IPS-NIHi11 (cell line): ENCODE results near the gene C12orf76.
"Not testable (repeated sequence)": the region's sequence is repeated elsewhere in the genome, so short reads cannot be mapped to it uniquely, and the experiment has no call there.

ENCODE experiments used
- DNase-seq: peaks from one replicate; pipeline ENCODE4 v3.0.0; 2012; ENCODE audit warnings: mixed read lengths, low spot score

C12orf76 gene

DNA sequence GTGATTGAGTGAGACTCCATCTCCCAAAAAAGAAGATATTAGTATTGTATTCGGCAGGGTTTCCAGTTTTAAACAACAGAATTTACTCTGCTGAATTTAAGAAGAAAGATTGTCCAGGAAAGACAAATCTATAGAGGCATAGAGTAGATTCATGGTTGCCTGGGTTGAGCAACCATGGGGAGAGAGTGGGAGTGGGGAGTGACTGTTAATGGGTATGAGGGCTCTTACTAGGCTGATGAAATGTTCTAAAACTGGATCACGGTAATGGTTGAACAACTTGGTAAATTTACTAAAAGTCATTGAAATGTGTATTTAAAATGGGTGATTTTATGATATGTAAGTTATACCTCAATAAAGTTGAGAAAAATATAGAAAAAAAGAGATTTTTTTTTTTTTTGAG, 13.9 kb upstream of the C12orf76 start:
- DNase-seq, result no peak

DNA sequence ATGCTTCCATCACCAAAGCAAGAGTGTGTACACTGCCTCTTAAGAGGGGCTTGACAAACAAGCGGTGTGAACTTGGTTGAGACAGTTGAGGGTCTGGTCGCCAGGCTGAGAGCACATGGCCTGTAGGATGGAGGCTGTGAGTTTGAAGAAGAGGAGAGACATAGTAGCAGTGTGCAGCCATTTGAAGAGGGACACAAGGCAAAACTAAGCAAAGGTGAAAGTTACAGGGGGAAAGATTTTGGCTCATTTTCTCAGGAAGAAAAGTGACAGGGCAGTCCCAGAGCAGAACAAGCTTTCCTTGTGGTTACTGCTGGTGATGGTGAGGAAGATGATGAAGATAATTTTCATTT, 11.3 kb upstream of the C12orf76 start:
- DNase-seq, result no peak

DNA sequence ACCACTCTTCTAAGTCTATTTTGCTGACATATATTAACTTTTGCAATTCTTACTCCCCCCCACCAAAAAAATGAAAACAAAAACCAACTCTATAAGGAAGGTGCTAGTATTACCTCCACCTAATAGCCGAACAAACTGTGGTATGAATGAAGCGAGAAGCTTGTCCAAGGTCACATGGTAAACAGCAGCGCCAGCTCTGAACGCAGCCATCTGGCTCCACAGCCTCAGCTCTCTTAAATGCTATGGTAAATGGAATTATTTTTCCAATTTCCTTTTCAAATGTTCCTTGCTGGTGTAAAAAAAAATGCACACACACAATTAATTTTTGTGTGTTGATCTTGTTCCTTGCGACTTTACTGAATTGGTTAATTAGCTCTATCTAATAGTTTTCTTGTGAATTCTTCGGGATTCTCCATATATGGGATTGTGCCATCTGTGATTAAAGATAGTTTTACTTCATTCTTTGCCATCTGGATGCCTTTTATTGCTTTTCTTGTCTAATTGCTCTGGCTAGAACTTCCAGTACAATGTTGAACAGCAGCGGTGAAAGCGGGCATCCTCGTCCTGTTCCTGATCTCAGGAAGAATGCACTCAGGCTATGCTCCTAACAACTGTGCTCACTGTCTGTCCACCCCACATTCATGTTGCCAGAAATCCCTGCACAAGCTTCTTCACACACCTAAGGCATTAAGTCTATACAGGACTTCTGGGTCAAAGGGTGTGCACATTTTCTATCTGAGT, 10.7 kb upstream of the C12orf76 start:
- DNase-seq, result no peak

DNA sequence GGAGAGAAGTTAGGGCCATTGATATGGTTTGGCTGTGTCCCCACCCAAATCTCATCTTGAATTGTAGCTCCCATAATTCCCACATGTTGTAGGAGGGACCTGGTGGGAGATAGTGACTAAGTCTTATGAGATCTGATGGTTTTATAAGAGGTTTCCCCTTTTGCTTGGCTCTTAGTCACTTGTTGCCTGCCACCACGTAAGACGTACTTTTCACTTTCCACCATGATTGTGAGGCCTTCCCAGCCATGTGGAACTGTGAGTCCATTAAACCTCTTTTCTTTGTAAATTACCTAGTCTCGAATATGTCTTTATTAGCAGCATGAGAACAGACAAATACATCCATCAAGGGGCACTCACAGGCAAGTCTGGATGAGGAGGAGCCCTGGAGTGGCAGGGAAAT, 8.3 kb upstream of the C12orf76 start:
- DNase-seq, result not testable (repeated sequence)

DNA sequence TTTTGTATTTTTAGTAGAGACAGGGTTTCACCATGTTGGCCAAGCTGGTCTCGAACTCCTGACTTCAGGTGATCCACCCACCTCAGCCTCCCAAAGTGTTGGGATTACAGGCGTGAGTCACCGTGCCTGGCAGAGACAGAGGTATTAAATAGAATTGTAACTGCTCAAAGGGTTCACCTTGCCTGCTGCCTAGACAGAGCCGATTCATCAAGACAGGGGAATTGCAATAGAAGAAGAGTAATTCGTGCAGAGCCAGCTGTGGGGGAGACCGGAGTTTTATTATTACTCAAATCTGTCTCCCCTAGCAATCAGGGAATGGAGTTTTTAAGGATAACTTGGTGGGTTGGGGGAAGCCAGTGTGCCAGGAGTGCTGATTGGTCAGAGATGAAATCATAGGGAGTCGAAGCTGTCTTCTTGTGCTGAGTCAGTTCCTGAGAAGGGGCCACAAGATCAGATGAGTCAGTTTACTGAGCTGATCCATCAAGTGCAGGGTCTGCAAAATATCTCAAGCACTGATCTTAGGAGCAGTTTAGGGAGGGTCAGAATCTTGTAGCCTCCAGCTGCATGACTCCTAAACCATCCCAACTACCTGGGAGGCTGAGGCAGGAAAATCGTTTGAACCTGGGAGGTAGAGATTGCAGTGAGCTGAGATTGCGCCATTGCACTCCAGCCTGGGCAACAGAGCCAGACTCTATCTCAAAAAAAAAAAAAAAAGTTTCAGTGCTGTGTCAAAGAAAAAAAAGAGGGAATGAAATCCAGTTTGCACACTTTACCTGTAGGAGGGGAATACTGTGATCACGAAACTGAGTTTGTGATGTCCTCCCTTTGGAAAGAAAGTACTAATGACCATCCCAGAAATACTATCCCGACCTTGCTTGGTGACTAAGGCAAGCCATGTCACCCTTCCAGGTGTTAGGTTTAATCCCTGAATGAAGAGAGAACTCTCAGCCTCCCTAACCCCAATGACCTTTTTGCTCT, 7.3 kb upstream of the C12orf76 start:
- not testable (repeated sequence) for DNase-seq

DNA sequence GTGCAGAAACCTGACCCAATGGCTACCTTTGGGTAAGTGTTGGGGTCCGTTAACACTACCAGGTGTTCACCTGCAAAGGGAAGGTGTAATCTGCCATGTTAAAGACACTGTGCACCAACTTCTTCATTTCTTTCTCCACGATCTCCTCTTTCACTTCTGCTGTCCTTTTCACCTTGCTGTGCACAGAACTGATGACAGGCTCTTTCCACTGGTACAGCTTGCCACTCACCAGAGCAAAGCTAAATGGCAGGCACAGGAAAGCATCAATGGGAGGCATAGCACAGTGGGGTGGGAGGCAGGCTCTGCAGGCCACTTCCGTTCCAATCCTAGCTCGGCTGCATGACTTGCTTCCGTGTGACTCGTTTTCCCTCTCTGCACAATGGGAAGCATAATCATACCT, 2.6 kb upstream of the C12orf76 start:
- DNase-seq, result no peak

DNA sequence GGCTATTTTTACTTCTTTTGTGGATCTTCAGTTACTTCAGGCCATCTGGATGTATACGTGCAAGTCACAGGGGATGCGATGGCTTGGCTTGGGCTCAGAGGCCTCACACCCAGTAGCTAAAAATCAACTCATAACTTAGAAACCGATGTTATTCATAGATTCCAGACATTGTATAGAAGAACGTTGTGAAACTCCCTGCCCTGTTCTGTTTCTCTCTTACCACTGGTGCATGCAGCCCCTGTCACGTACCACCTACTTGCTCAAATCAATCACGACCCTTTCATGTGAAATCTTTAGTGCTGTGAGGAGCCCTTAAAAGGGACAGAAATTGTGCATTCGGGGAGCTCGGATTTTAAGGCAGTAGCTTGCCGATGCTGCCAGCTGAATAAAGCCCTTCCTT, 1.3 kb upstream of the C12orf76 start:
- DNase-seq, result not testable (repeated sequence)

DNA sequence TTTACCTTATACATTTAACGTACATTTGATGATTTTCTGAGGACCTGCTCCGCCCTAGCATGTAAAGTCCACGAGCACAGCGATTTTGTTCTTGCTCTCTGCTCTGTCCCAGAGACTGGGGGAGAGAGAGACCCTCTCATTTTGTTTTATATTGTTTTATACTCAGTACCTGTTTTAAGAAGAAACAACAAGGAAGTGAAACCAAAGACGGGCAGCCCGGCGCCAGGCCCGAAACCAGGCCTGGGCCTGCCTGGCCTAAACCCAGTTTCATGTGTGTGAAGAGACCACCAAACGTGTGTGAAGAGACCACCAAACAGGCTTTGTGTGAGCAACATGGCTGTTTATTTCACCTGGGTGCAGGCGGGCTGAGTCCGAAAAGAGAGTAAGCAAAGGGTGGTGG, 712 bp upstream of the C12orf76 start:
- not testable (repeated sequence) for DNase-seq

DNA sequence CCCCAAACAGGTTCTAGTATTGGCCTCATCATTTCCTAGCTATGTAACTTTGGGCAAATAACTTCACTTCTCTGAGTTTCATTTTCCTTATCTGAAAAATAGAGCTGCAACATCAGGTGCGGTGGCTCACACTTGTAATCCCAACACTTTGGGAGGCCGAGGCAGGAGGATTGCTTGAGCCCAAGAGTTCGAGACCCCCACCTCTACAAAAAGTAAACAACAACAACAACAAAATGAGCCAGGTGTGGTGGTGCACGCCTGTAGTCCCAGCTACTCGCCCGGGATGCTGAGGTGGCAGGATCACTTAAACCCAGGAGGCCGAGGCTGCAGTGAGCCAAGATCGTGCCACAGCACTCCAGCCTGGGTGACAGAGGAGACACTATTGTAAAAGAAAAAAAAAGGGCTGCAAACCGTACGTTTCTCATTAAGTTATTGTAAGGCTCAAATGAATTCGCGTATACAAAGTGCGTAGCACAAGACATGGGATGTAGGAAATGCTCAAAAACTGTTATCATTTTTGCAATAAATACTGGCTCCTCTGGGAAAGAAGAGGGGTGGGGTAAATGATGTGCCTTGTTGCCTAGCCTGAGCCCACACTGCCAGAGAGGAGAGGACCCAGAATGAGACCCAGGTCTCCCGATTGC, 903 bp downstream of the C12orf76 start:
- DNase-seq, result no peak

DNA sequence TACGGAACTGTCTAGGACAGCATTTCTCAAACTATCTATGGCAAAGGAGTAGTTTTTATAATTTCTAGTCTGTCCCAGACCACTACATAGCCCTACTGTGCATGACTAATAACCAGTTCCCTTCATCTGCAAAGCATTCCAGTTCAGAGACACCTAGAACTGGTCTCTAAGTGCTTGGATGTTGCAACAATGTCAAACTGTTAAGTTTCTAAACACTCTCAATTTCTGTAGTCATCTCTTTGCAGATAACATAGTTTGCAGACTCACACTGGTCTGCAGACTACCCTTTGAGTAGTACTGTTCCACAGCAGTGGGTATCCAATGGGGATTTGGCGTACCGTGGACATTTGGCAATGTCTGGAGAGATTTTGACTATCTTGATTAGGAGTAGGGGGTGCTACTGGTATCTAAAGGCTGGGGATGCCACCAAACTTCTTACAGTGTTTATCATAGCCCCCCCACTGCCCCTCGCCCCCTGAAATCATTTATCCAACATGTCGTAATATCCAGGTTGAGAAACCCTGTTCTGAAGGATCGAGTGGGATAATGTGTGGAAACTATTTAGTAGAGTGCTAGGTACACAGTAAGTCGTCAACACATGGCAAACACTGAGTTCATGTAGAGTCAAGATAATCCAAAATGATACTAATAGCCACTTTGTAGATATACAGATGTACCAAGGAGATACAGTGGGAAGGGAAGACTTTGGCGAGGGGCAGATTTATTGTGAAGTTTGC, 1.7 kb downstream of the C12orf76 start:
- DNase-seq, result no peak

DNA sequence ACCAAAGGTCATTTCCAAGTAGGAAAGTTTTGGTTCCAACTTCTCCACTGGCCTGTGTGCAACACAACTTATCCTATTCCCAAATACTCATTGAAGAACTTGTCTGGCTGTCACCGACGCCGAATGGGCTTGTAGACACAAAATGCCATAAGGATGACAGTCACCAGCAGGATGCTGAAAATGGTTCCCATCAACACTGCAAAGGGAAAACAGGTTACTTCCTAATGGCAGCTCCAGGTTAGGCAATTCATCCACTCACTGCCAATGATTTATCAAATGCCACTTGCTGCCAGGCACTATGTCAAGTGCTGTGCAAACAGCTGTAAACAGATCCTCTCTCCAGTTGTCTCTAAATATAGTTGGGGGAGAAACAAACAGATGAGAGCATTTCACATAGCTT, 6.1 kb downstream of the C12orf76 start:
- no peak for DNase-seq

DNA sequence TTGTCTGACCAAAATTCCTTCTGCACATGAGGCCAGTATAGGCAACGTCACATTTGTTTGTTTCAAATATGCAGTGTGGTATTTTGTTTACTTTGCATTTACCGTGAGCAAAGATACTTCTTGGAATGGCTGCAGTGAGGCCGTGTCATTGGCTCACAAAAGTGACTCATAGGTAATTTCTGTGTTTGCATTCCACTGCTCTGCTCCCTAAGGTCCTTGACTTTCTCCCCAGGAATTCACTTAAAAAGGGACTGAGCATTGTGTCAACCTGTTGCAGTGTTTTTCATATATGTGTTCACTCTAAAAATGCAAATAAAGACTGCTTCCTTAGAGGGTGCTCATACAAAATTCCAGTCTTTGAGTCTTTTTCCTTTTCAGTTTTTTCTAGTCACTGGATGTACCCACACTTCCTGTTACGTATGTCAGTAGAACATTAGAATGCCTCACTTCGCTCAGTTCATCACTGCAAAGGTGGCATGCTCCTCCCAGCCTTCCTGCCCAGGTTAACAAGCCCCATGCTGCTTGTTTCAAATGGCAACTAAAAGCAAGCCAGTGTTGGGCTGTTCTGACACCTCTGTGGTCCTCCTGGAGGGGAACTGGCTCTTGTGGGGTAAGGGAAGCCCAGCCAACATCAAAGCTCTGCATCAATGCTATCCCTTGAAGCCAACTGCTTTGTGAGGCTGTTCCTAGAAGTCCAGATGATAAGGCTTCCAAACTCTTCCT, 9.1 kb downstream of the C12orf76 start:
- DNase-seq, result peak; percentile 29

DNA sequence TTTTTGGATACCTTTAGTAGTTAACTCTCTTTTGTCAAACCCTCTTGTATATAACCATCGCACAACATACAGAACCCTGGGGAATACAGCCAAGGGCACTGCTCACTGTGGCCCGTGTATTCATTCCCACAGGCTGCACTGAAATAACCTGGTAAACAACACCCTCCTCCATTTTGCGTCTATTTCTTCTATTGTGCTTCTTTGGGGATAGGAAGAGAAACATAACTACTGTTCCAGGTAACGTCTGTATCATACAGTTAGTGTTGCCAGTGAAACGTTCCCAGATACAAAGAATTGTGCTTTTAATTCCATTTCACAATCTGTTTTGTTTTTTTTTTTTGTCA, 9.6 kb downstream of the C12orf76 start:
- no peak for DNase-seq

DNA sequence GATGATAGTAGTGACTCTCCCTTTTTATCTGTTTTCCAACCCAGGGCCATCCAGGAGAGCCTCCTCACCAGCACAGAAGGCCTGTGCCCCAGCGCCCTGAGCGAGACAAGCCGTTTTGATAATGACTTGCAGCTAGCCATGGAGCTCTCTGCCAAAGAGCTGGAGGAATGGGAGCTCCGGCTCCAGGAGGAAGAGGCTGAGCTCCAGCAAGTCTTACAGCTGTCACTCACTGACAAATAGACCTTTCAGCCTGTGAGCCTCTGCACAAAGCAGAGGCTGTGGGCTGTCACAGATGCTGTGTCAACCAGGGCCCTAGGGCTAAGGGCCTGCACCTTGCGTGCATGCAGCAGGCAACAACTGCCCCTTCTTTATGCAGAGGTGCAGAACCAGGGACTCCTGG, 11.0 kb downstream of the C12orf76 start:
- no peak for DNase-seq

DNA sequence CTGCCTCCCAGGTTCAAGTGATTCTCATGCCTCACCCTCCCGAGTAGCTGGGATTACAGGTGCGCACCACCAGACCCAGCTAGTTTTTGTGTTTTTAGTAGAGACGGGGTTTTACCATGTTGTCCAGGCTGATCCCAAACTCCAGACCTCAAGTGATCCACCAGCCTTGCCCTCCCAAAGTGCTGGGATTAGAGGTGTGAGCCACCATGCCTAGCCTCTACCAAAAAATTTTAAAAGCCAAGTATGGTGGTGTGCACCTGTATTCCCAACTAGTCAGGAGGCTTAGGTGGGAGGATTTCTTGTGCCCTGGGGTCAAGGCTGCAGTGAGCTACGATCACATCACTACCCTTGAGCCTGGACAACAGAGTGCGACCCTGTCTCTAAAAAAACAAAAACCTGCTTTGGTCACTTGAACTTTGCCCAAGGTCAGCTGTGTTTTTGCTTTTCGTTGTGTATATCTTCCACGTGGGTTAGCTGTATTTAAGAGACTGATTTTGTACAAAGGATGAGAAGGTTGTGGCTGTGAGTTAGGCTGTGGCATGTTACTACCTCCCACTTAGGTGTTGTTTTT, 12.7 kb downstream of the C12orf76 start:
- DNase-seq, result no peak

DNA sequence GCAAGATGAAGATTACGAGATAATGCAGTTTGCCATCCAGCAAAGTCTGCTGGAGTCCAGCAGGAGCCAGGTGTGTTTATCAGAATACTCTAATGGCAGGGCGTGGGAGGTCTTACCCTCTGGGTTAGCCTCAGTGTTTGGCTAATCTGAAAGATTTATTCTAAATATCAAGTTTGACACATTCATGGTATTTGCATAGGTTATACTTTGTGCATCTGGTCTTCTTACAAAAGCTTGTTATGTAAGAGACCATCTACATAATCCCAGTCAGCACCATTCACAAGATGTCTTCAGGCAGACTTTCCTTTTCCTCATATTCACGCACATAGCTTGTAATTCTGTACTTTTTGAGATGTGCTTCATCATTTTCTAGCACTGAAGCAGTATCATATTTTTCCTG, 14.4 kb downstream of the C12orf76 start:
- no peak for DNase-seq

DNA sequence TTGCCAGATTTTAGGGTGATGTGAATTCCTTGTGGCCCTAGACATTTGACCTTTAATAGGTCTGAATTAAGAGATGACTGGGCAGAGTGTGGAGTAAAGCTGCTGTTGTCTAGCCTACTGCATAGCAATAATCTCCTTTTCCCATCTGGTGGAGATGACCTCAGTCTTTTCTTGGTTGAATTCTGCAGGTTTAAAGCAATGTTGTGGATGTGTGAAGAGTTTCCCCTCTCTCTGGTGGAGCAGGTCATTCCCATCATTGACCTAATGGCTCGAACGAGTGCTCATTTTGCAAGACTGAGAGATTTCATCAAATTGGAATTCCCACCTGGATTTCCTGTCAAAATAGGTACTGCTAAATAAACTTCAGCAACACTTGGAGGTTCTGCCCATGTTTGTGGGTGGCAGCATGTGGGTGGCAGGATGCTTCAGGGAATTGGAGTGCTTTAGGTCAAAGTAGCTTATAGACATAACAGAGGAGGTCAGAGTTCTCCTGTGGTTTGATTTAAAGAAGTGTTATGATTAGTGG, 19.0 kb downstream of the C12orf76 start:
- no peak for DNase-seq

DNA sequence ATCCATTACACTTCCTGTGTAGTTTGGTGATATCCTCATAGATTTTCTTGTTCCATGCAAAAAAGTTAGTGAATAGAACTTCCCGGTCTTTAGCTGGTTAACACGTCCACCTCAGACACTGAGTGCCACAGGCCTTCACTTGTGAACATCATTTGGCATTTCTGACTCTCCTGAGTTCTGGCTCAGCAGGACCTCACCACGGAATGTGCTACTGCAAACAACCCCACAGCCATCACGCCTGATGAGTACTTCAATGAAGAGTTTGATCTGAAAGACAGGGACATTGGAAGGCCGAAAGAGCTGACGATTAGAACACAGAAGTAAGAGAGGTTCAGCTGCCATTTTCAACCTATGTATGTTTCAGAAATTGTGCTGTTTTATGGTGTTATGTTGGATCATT, 20.0 kb downstream of the C12orf76 start:
- no peak for DNase-seq

DNA sequence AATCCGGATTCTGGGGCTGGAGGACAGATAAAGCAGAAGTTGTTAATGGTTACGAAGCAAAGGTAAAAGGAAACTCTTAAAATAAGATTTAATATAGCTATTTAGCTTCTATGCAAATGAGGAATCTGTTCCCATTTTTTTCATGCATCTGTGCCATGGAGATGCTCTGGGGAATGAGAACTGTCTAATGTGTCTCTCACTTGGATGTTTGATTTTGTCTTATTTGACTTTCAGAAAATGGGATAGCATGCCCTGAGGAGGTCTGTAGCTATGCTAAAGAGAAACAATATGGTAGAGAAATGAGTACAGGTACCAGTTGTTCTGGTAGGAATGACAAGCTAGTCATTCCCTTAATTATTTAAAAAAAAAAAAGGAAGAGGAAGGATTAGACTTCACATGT, 24.3 kb downstream of the C12orf76 start:
- DNase-seq, result no peak

DNA sequence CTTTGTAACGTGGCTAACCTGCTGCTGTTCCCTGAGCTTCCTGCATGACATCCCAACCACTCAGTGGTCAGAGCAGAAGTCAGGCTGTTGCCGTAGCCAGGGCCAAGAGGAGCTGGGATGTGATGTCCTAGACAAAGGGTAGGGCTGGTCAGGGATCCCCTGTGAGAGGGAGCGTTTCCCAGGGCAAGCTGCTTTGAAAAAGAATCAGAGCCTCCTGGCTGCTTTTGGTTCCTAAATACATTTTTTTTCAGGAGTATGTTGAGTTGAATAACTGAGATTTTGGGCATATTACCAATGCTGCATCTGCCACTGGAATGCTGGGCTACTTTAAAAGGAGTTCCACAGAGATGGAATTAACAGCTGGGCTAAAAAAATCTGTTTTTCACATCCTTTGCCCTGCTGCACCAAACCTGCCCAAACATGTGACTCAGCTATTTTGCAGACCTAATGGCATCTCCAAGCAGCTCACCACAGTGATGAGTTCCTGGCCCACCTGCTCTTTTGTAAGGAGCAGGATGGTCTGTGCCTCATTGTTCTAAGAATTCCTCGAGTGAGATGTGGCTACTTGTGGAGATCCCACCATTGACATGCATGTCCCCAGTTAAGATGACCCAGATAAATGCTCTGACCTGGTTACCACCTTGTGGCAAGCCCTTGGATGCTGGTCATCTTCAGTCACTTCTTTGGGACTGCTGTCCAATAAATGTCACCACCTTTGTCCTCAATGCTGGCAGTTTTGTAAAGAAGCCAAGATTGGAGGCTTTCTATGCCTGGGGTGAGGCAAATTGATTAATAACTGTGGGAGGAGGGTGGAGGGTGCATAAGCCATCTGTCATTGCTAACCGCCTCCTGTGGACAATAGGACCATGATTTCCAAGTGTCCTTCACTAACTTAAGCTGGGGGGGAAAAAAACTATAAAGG, 25.0 kb downstream of the C12orf76 start:
- DNase-seq, result peak; percentile 23
